Right lobe of liver (tissue), 6 donors: ENCODE measurements around the gene CTNND2. TPM values are rescaled to one million over a fixed set of nuclear protein-coding genes. Genes with fewer than 3 reads are reported as not detected.
"Not testable (repeated sequence)": the region's sequence is repeated elsewhere in the genome, so short reads cannot be mapped to it uniquely, and the experiment has no call there.

Source experiments
- ATAC-seq, 4 donors: fragments of 200-7000 bp; cut with Tn5 transposase; one replicate each; pipeline ENCODE4 v1.9.1; 2020; ENCODE audit warnings: mild to moderate bottlenecking in 4 of 4, moderate library complexity in 4 of 4
- DNase-seq, 3 donors: peaks; one replicate each; pipeline ENCODE4 v3.0.0-alpha.2; 2020
- H3K27ac ChIP-seq, 3 donors: fragments of 200-600 bp; one replicate each; pipeline ENCODE4 v1.8.0; 2022
- H3K27me3 ChIP-seq, 2 donors: fragments of 200-600 bp; one replicate each; pipeline ENCODE4 v1.8.0; 2022
- H3K36me3 ChIP-seq, 4 donors: fragments of 200-600 bp; sonication (generic) in 1 of 4; one replicate each; pipeline versions ENCODE4 v1.5.1 to v1.8.0; 2017 to 2022; ENCODE audit warnings: control low read depth in 1 of 4
- H3K4me1 ChIP-seq, 4 donors: fragments of 200-600 bp; sonication (generic) in 1 of 4; one replicate each; pipeline versions ENCODE4 v1.5.1 to v1.8.0; 2017 to 2022; ENCODE audit warnings: control low read depth in 1 of 4
- H3K4me3 ChIP-seq, 3 donors: fragments of 200-600 bp; one replicate each; pipeline ENCODE4 v1.8.0; 2022
- H3K9me3 ChIP-seq, 4 donors: fragments of 200-600 bp; sonication (generic) in 1 of 4; one replicate each; pipeline versions ENCODE4 v1.5.1 to v1.8.0; 2017 to 2022; ENCODE audit warnings: control low read depth in 1 of 4
- CTCF ChIP-seq, 4 donors: fragments of 200-600 bp in 3 of 4; fragments of 450-650 bp in 1 of 4; IDR thresholded peaks; one replicate each; pipeline versions ENCODE4 v1.5.1 to v1.8.0; 2016 to 2022; ENCODE audit warnings: antibody characterized with exemption in 4 of 4, mild to moderate bottlenecking in 2 of 4
- POLR2A ChIP-seq: fragments of 450-650 bp; IDR thresholded peaks from one replicate; pipeline ENCODE4 v1.6.1; 2017; ENCODE audit warnings: antibody characterized with exemption, mild to moderate bottlenecking
- WGBS: methylation state at CpG from one replicate; pipeline ENCODE4 v1.1.6; 2018; ENCODE audit warnings: low coverage, low lambda C conversion rate; ENCODE audit not compliant: insufficient coverage; ENCODE audit errors: missing lambda C conversion rate; 5-methylcytosine and 5-hydroxymethylcytosine counted together
- intact Hi-C, 2 donors: fragments of 100-400 bp; cut with DNase I; formaldehyde crosslinking; loops; one replicate each; pipeline versions ENCODE4 v1.11.2 to v1.14.1; 2022
- total RNA-seq, 6 experiments: library from RNA; depleted of rRNA in 2 of 6; stranded (reverse); fragments of >200 nt in 2 of 6; fragmentation: NEBNext Ultra II Directional in 3 of 6; extraction: Animal tissue kit (Norgen Biotek cat#: 25700) in 3 of 6; gene quantifications; one replicate each; pipeline versions ENCODE4 v1.1.0 to v1.2.4, GENCODE V29; 2016 to 2023
- donor health status: DM: no; HTN: yes; CAD: no.
- donor health status: DM: no; HTN: no; CAD: no.
- donor health status: DM: no; HTN: no; CAD: no.
- donor health status: DM: no; HTN: yes; CAD: no.
- donor health status: DM: no; HTN: yes; CAD: no.

CTNND2 gene
- total RNA-seq, 6 experiments from 2014 or later = 0.06 to 1.5 (median 1.1) TPM

DNA sequence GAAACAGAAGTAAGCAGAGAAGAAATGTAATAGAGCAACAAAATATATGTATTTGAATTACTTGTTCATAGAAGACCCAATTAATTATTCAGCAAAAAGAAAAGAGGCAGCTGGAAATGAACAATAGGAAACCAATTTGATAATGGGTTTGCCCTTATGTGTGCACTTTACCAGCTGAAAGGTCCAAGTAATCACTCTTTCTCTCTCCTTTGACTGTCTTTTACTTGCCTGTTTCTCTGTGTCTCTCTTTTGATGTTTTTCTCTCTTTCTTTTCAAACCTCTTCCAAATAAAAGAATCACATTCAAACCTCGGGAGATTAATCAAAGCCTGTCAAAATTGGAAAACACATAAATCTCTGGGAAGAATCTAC lies 51.5 kb downstream of the CTNND2 start:
- H3K4me1 ChIP-seq = no peaks in the 10 kb centered on the region
- H3K36me3 ChIP-seq = no peaks in the 10 kb centered on the region
- 50% methylated on average over 1 of the region's 1 CpG for WGBS
- ATAC-seq (no peak), DNase-seq (no peak)
- no peak overlapping the region for H3K4me3 ChIP-seq
- no peaks in the 10 kb centered on the region for H3K27me3 ChIP-seq
- intact Hi-C loops = no loop called here
- no peak for TF ChIP-seq POLR2A
- TF ChIP-seq CTCF (IDR thresholded peaks at IDR 0.05) = no peak
- no peaks in the 10 kb centered on the region for H3K9me3 ChIP-seq
- no peak overlapping the region for H3K27ac ChIP-seq

GRCh38 chr5:11851965-11852716 lies 52.1 kb downstream of the CTNND2 start:
- no peak overlapping the region for H3K27ac ChIP-seq
- TF ChIP-seq POLR2A (no peak), CTCF (IDR thresholded peaks at IDR 0.05) (no peak)
- H3K27me3 ChIP-seq = no peaks in the 10 kb centered on the region
- ATAC-seq (no peak), DNase-seq (no peak)
- H3K4me3 ChIP-seq = no peak overlapping the region
- no peaks in the 10 kb centered on the region for H3K4me1 ChIP-seq
- intact Hi-C loops = no loop called here
- no peaks in the 10 kb centered on the region for H3K36me3 ChIP-seq
- WGBS = 59% methylated on average over 4 of the region's 4 CpGs
- H3K9me3 ChIP-seq = no peaks in the 10 kb centered on the region

DNA sequence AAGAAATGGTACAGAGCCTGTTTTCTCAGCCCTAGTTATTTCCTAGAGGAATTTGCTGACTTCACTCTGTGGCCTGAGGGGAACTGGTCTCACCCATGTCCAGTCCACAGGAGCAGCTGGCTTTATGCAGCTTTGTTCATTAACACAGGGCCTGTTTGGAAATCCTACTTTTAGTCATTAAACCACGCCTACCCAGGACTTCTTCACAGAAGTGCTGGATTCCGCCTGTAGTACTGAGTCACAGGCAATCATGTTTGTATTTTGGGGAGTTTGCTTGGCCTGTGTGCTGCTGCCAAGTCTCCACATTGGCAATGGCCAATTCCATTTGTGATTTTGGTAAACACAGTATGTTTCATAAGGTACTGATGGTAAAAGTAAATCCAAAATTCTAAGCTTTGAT lies 52.8 kb downstream of the CTNND2 start:
- TF ChIP-seq POLR2A (no peak), CTCF (IDR thresholded peaks at IDR 0.05) (no peak)
- no peaks in the 10 kb centered on the region for H3K27me3 ChIP-seq
- ATAC-seq (peak in 3 of 4 donors; percentile 27 to 53 (median 43)), DNase-seq (no peak)
- H3K27ac ChIP-seq = no peak overlapping the region
- H3K36me3 ChIP-seq = no peaks in the 10 kb centered on the region
- no peak overlapping the region for H3K4me3 ChIP-seq
- 93% methylated on average over 2 of the region's 2 CpGs for WGBS
- no peaks in the 10 kb centered on the region for H3K9me3 ChIP-seq
- intact Hi-C loops = no loop called here
- H3K4me1 ChIP-seq = no peaks in the 10 kb centered on the region

- DNase-seq, H3K27me3 ChIP-seq, H3K4me1 ChIP-seq, H3K4me3 ChIP-seq, intact Hi-C loops, H3K27ac ChIP-seq, H3K36me3 ChIP-seq, H3K9me3 ChIP-seq, ATAC-seq: not testable (repeated sequence)
- WGBS = 42% methylated on average over 1 of the region's 1 CpG
These were observed 75.7 kb downstream of the CTNND2 start for GRCh38 chr5:11828566-11828965.

DNA sequence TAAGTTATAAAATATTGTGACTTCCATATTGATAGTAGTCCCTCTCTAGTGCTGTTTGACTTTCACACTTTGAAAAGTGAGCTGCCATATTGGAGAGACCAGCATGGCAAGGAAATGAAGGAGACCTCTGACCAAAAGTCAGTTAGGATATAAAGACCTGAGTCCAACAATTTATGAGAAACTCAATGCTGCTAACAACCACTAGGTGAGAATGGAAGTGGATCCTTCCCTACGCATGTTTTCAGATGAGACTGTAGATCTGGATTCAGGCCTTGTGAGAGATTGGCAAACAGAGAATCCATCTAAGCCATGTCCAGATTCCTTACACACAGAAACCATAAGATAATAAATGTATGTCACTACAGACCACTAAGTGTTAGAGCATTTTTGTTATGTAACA lies 81.6 kb downstream of the CTNND2 start:
- 100% methylated on average over 1 of the region's 1 CpG for WGBS
- ATAC-seq = no peak
- Histone ChIP-seq H3K4me1 (no peaks in the 10 kb centered on the region), H3K9me3 (no peaks in the 10 kb centered on the region), H3K36me3 (no peaks in the 10 kb centered on the region), H3K27ac (no peak overlapping the region), H3K27me3 (no peaks in the 10 kb centered on the region), H3K4me3 (no peak overlapping the region)
- DNase-seq = no peak
- TF ChIP-seq POLR2A (no peak), CTCF (IDR thresholded peaks at IDR 0.05) (no peak)
- intact Hi-C loops = no loop called here
